Measurements from ENCODE around the gene CLASRP.

- TF ChIP-seq CTCF (IDR thresholded peaks at IDR 0.05), result no peak
- TF ChIP-seq POLR2A (IDR thresholded peaks at IDR 0.05), result no peak
Measured at GRCh38 chr19:45082170-45082569, 43.3 kb downstream of the CLASRP start.
